Measurements from ENCODE around the gene PKNOX2.

PKNOX2 gene

DNA sequence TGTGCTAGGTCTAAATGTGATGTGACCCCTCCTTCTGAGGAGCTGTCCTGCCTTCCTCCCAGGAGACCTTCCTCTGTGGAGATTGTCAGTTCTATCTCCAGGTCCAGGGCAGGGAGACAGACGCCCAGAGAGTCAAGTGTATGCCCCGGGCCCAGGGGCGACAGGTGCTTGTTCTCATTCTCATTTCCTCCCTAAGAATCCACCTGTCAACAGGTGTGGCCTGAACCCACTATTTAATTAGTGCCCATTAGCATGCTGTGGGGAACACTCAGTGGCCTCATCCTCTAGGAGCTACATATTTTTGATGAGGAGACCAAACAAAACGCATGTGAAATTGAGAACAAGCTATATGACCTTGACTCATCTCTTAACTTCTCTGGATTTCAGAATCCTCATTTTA lies 9.5 kb downstream of the PKNOX2 start:
- DNase-seq = no peak

GRCh38 chr11:125174686-125175085 lies 10.1 kb downstream of the PKNOX2 start:
- DNase-seq = no peak

GRCh38 chr11:125175166-125175565 lies 10.6 kb downstream of the PKNOX2 start:
- DNase-seq = no peak

DNA sequence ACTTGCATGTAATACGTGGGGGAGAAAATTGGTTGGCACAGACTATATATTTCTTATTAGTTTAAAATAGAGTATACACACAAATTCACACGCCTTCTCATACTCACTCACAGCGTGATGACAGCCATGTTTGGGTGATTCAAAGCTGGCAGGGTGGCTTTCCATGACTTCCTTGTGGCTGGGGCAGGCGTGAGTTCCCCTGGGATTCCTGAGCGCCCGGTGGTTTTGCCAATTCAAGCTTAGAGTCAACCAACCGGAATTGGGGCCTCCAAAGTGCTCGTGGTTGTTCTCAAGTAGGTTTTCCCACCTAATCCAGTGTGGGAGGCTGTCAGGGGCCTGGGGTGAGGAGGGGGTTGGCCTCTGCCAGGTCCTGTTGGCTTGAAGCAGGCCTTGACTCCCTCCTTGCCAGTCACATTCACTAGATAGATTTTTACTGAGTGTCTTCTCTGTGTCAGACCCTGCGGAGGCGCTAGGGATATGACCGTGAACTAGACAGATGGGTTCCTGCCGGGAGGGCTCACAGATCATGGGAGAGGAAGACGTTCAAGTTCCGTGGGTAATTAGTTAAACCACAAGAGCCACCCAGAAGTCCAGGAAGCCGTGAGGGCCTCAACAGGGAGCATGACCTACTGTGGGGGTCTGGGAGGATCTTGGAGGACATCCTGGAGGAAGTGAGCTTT lies 11.5 kb downstream of the PKNOX2 start:
- DNase-seq = no peak

GRCh38 chr11:125176866-125177265 lies 12.3 kb downstream of the PKNOX2 start:
- DNase-seq = no peak

GRCh38 chr11:125177543-125177942 lies 13.0 kb downstream of the PKNOX2 start:
- no peak for DNase-seq

- DNase-seq = no peak
Observed at GRCh38 chr11:125179346-125179745, 14.8 kb downstream of the PKNOX2 start.

GRCh38 chr11:125179895-125180294 lies 15.3 kb downstream of the PKNOX2 start:
- no peak for DNase-seq

- DNase-seq = no peak
Observed at GRCh38 chr11:125180413-125181305, 16.1 kb downstream of the PKNOX2 start.

DNA sequence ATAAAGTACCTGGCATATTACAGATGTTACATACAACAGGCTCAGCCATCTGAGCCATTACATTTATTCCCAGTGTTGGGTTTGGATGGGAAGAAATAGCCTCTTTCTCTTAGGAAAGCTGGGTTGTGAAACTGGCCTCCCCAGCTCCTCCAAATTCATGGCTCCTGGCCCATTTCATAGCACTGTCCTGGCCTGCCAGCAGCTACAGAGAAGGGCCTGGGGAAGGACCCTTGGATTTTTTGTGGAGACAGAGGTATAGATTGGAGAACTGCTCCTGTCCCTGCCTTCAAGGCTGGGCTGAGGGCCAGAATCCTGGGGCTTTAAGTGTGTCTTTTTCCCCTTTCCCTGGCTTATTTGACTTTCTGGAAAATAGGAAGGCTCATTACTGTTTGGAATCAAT lies 18.0 kb downstream of the PKNOX2 start:
- no peak for DNase-seq

GRCh38 chr11:125183641-125184040 lies 19.1 kb downstream of the PKNOX2 start:
- no peak for DNase-seq

DNA sequence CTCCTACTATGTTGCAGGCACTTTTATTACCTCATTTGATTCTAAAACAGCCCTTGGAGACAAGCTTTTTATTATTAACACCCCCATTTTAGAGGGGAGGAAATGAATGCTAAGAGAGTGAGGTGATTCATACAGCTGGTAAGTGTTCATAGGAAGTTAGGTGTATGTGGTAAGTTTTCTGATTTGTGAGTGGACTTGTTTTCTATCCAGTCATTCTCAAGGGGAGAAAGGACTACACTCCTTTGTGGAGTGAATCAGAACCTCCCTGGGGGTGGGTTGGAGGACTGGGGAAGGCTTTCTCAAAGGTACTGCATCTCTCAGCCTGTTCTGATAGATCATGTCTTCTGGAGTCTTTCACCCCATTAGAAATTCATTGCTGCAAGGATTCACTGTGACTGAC lies 23.5 kb downstream of the PKNOX2 start:
- DNase-seq = no peak

- DNase-seq = no peak
Observed at GRCh38 chr11:125190566-125190965, 26.0 kb downstream of the PKNOX2 start.

- DNase-seq = no peak
Observed at GRCh38 chr11:125192183-125192582, 27.6 kb downstream of the PKNOX2 start.

GRCh38 chr11:125192717-125193415 lies 28.3 kb downstream of the PKNOX2 start:
- DNase-seq = no peak

- DNase-seq = no peak
Observed at GRCh38 chr11:125193416-125193726, 28.8 kb downstream of the PKNOX2 start.

- no peak for DNase-seq
Observed at GRCh38 chr11:125193841-125194240, 29.3 kb downstream of the PKNOX2 start.

DNA sequence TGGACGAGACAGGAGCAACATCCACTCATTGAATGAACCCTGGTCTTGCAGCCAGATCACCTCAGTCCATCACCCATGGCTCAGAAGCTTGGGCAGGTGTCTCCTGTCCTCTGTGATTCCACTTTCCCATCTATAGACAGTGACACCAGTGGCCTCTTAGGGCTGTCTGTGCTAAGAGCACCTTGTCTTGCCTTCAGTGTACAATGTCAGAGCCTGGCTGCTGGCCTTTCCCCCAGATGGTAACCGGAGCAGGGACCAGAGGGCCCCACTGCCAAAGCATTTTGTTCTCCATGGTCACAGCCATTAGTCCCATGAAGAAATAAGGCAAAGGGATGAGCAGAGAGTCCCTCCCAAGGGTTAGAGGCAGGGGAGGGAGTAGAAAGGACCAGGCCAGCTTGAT lies 35.4 kb downstream of the PKNOX2 start:
- DNase-seq = no peak

- DNase-seq = no peak
Observed at GRCh38 chr11:125200441-125200840, 35.9 kb downstream of the PKNOX2 start.

GRCh38 chr11:125201525-125202141 lies 37.1 kb downstream of the PKNOX2 start:
- no peak for DNase-seq

GRCh38 chr11:125202362-125202880 lies 37.9 kb downstream of the PKNOX2 start:
- no peak for DNase-seq

- no peak for DNase-seq
Observed at GRCh38 chr11:125202977-125203376, 38.4 kb downstream of the PKNOX2 start.

GRCh38 chr11:125207866-125208425 lies 43.4 kb downstream of the PKNOX2 start:
- no peak for DNase-seq

All from DMS153 (cell line).